ENCODE results near the gene KIF22.

KIF22 gene

GRCh38 chr16:29807426-29808218, 17.1 kb downstream of the KIF22 start:
- Histone ChIP-seq H3K27ac (peak overlapping the region; percentile 93), H3K27me3 (peaks cover 16% of the 10 kb centered on the region), H3K4me1 (ENCODE audit: control insufficient read depth in 1 of 2, insufficient read depth in 1 of 2, low read depth in 1 of 2, low read length in 1 of 2) (peaks cover 59 to 64% of the 10 kb centered on the region in 2 experiments), H3K9me3 (no peaks in the 10 kb centered on the region), H3K36me3 (peaks cover 21% of the 10 kb centered on the region), H3K4me3 (ENCODE audit: low read depth in 1 of 2, low read length in 1 of 2) (peak overlapping the region; percentile 67 to 74)
- TF ChIP-seq, protein P1, sequence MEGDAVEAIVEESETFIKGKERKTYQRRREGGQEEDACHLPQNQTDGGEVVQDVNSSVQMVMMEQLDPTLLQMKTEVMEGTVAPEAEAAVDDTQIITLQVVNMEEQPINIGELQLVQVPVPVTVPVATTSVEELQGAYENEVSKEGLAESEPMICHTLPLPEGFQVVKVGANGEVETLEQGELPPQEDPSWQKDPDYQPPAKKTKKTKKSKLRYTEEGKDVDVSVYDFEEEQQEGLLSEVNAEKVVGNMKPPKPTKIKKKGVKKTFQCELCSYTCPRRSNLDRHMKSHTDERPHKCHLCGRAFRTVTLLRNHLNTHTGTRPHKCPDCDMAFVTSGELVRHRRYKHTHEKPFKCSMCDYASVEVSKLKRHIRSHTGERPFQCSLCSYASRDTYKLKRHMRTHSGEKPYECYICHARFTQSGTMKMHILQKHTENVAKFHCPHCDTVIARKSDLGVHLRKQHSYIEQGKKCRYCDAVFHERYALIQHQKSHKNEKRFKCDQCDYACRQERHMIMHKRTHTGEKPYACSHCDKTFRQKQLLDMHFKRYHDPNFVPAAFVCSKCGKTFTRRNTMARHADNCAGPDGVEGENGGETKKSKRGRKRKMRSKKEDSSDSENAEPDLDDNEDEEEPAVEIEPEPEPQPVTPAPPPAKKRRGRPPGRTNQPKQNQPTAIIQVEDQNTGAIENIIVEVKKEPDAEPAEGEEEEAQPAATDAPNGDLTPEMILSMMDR (IDR thresholded peaks at IDR 0.05), result peak; percentile 80

DNA sequence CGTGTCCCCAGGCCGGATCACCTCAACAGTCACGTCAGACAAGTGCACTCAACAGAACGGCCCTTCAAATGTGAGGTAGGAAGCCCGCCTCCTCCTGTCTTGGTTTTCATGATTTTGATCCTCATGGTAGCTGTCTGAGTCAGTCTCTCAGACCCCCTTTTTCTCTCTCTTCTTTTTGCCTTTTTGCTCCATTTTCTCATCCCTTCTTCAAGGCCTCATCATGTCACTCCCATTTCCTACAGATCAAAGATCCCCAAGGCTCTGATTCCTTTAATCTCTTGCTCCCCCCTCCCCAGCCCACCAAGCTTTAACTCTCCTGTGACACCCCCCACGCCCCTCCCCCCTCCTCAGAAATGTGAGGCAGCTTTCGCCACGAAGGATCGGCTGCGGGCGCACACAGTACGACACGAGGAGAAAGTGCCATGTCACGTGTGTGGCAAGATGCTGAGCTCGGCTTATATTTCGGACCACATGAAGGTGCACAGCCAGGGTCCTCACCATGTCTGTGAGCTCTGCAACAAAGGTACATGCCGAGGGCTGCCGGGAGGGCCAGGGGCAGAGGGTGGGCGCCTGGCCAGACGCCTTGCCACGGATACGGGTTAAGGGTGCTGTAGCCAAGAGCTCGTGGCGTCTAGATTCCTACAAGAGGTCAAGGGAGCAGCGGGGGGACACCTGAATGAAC, 17.8 kb downstream of the KIF22 start:
- Histone ChIP-seq H3K4me1 (ENCODE audit: control insufficient read depth in 1 of 2, insufficient read depth in 1 of 2, low read depth in 1 of 2, low read length in 1 of 2) (peaks cover 59 to 64% of the 10 kb centered on the region in 2 experiments), H3K27me3 (peaks cover 23% of the 10 kb centered on the region), H3K27ac (peak overlapping the region; percentile 93), H3K36me3 (peaks cover 21% of the 10 kb centered on the region), H3K9me3 (no peaks in the 10 kb centered on the region), H3K4me3 (ENCODE audit: low read depth in 1 of 2, low read length in 1 of 2) (peak overlapping the region; percentile 67 to 74)
- TF ChIP-seq, protein P1 (IDR thresholded peaks at IDR 0.05), result no peak

DNA sequence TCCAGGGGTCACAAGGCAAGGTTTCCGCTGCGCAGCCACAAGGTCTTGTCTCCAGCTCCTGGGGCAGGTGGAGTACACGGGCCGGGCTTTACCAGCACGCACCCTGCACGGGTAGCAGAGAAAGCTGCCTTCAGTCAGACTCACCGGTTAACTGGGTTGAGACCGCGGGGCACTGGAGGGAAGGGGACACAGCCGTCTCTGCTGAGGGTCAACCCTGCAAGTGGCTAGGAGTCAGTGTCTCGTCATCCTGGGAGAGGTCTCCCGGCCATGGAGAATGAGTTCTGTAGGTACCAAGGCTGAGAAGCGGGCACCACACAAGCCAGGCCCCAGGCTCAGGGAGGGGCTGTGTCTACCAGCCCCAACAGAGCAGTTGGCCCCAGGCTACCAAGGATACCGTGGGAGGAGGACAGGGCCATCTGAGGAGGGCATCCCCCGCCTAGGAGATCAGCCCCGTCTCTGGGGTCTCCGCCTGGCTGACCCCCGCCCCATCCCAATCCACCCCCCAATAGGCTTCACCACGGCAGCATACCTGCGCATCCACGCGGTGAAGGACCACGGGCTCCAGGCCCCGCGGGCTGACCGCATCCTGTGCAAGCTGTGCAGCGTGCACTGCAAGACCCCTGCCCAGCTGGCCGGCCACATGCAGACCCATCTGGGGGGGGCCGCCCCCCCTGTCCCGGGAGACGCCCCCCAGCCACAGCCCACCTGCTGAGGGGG, 18.6 kb downstream of the KIF22 start:
- Histone ChIP-seq H3K27ac (peak overlapping the region; percentile 93), H3K4me3 (ENCODE audit: low read depth in 1 of 2, low read length in 1 of 2) (no peak overlapping the region), H3K9me3 (no peaks in the 10 kb centered on the region), H3K4me1 (ENCODE audit: control insufficient read depth in 1 of 2, insufficient read depth in 1 of 2, low read depth in 1 of 2, low read length in 1 of 2) (peaks cover 55 to 64% of the 10 kb centered on the region in 2 experiments), H3K36me3 (peaks cover 21% of the 10 kb centered on the region), H3K27me3 (peaks cover 31% of the 10 kb centered on the region)
- TF ChIP-seq, protein P1 (IDR thresholded peaks at IDR 0.05), result no peak

- Histone ChIP-seq H3K36me3 (peaks cover 21% of the 10 kb centered on the region), H3K27ac (no peak overlapping the region), H3K4me1 (ENCODE audit: control insufficient read depth in 1 of 2, insufficient read depth in 1 of 2, low read depth in 1 of 2, low read length in 1 of 2) (peaks cover 53 to 62% of the 10 kb centered on the region in 2 experiments), H3K9me3 (no peaks in the 10 kb centered on the region), H3K4me3 (ENCODE audit: low read depth in 1 of 2, low read length in 1 of 2) (no peak overlapping the region), H3K27me3 (peaks cover 36% of the 10 kb centered on the region)
- TF ChIP-seq, protein P1 (IDR thresholded peaks at IDR 0.05), result no peak
Measured at GRCh38 chr16:29809850-29810698, 19.5 kb downstream of the KIF22 start.

- peaks cover 21% of the 10 kb centered on the region for H3K36me3 ChIP-seq
- H3K4me1 ChIP-seq (ENCODE audit: control insufficient read depth in 1 of 2, insufficient read depth in 1 of 2, low read depth in 1 of 2, low read length in 1 of 2), result peaks cover 60 to 67% of the 10 kb centered on the region in 2 experiments
- peak overlapping the region; percentile 46 for H3K27ac ChIP-seq
- peak overlapping the region; percentile 63 to 73 for H3K4me3 ChIP-seq (ENCODE audit: low read depth in 1 of 2, low read length in 1 of 2)
- H3K27me3 ChIP-seq, result peaks cover 38% of the 10 kb centered on the region
- H3K9me3 ChIP-seq, result no peaks in the 10 kb centered on the region
- TF ChIP-seq, protein P1 (IDR thresholded peaks at IDR 0.05), result no peak
Measured at GRCh38 chr16:29810699-29811169, 20.2 kb downstream of the KIF22 start.

Data from neutrophil (primary cell).